SU-DHL-6 (cell line): ENCODE measurements around the gene GAPDHS.

Source experiments
- H2AFZ ChIP-seq: fragments of 200-600 bp; sonication (generic); 2 replicates; pipeline ENCODE4 v1.6.1; 2014; ENCODE audit warnings: low read depth, mild to moderate bottlenecking, moderate library complexity, mixed read lengths, antibody characterized with exemption, low read length; ENCODE audit not compliant: severe bottlenecking
- H3F3A ChIP-seq: fragments of 200-600 bp; shearing (Covaris generic); 2 replicates; pipeline ENCODE4 v1.6.0; 2016; ENCODE audit warnings: antibody characterized with exemption, mild to moderate bottlenecking; ENCODE audit not compliant: insufficient read depth
- H3K27ac ChIP-seq: fragments of 200-600 bp; sonication (generic); 2 replicates; pipeline ENCODE4 v1.5.1; 2016; ENCODE audit warnings: low read depth, mild to moderate bottlenecking, low read length, moderate library complexity, mixed read lengths
- H3K27me3 ChIP-seq: fragments of 200-600 bp; sonication (generic), shearing (Covaris generic); 2 replicates; pipeline ENCODE4 v1.6.0; 2014; ENCODE audit warnings: mild to moderate bottlenecking, low read length
- H3K36me3 ChIP-seq: fragments of 200-600 bp; sonication (generic); 2 replicates; pipeline ENCODE4 v1.6.1; 2014; ENCODE audit warnings: mild to moderate bottlenecking, low read length, mixed read lengths
- H3K4me2 ChIP-seq: fragments of 300-600, 200-600 bp; shearing (Covaris generic), sonication (generic); 2 replicates; pipeline ENCODE4 v1.6.0; 2014; ENCODE audit warnings: low read length, low read depth, mild to moderate bottlenecking; ENCODE audit not compliant: poor library complexity, severe bottlenecking
- H3K4me3 ChIP-seq: fragments of 200-600 bp; sonication (generic); 2 replicates; pipeline ENCODE4 v1.5.1; 2014; ENCODE audit warnings: antibody characterized with exemption, low read length, mild to moderate bottlenecking, mixed read lengths; ENCODE audit not compliant: insufficient read depth, poor library complexity, severe bottlenecking
- H3K79me2 ChIP-seq: fragments of 200-600 bp; sonication (generic); 2 replicates; pipeline ENCODE4 v1.6.1; 2014; ENCODE audit warnings: mild to moderate bottlenecking, low read length, moderate library complexity; ENCODE audit not compliant: insufficient read depth
- H3K9ac ChIP-seq: fragments of 200-600 bp; sonication (generic); 2 replicates; pipeline ENCODE4 v1.7.0; 2014; ENCODE audit warnings: mild to moderate bottlenecking, low read length
- H3K9me2 ChIP-seq: fragments of 200-600 bp; sonication (generic); replicated peaks from 2 replicates; pipeline ENCODE4 v1.6.1; 2014; ENCODE audit warnings: low read length; ENCODE audit not compliant: insufficient read depth
- H3K9me3 ChIP-seq: fragments of 200-600 bp; sonication (generic); 2 replicates; pipeline ENCODE4 v1.6.1; 2014; ENCODE audit warnings: low read length, mixed read lengths; ENCODE audit not compliant: insufficient read depth
- H4K20me1 ChIP-seq: fragments of 200-600 bp; sonication (generic); 2 replicates; pipeline ENCODE4 v1.6.1; 2014; ENCODE audit warnings: low read depth, mild to moderate bottlenecking, antibody characterized with exemption, low read length, moderate library complexity, mixed read lengths
- CTCF ChIP-seq: fragments of 200-600 bp; sonication (generic); IDR thresholded peaks from one replicate; pipeline ENCODE4 v1.5.1; 2017; ENCODE audit warnings: antibody characterized with exemption, mild to moderate bottlenecking, low read length, moderate library complexity; ENCODE audit not compliant: insufficient read depth, poor library complexity, severe bottlenecking
- EZH2phosphoT487 ChIP-seq: fragments of 200-600 bp; sonication (generic), shearing (Covaris generic); conservative IDR thresholded peaks from 2 replicates; pipeline ENCODE4 v1.6.1; 2018; ENCODE audit warnings: mild to moderate bottlenecking, antibody characterized with exemption, low read length, moderate library complexity, mixed read lengths

The GAPDHS gene

GRCh38 chr19:35557539-35558399, 24.5 kb downstream of the GAPDHS start:
- Histone ChIP-seq H3K9me2 (no peaks in the 10 kb centered on the region), H3K27me3 (no peaks in the 10 kb centered on the region), H4K20me1 (no peaks in the 10 kb centered on the region), H3K79me2 (no peaks in the 10 kb centered on the region), H3K9ac (no peak overlapping the region), H3K4me3 (no peak overlapping the region), H3K27ac (no peak overlapping the region), H3F3A (no peaks in the 10 kb centered on the region), H2AFZ (no peak overlapping the region), H3K36me3 (no peaks in the 10 kb centered on the region), H3K9me3 (no peaks in the 10 kb centered on the region), H3K4me2 (no peak overlapping the region)
- no peak for TF ChIP-seq CTCF
- TF ChIP-seq EZH2phosphoT487: no peak

- H3K79me2 ChIP-seq: no peaks in the 10 kb centered on the region
- TF ChIP-seq CTCF (no peak), EZH2phosphoT487 (no peak)
- no peak overlapping the region for H3K9ac ChIP-seq
- no peaks in the 10 kb centered on the region for H3F3A ChIP-seq
- no peak overlapping the region for H3K4me2 ChIP-seq
- no peak overlapping the region for H3K4me3 ChIP-seq
- H3K9me2 ChIP-seq: no peaks in the 10 kb centered on the region
- no peak overlapping the region for H3K27ac ChIP-seq
- no peak overlapping the region for H2AFZ ChIP-seq
- H3K9me3 ChIP-seq: no peaks in the 10 kb centered on the region
- H4K20me1 ChIP-seq: no peaks in the 10 kb centered on the region
- H3K36me3 ChIP-seq: no peaks in the 10 kb centered on the region
- no peaks in the 10 kb centered on the region for H3K27me3 ChIP-seq
These were observed 25.4 kb downstream of the GAPDHS start for GRCh38 chr19:35558400-35559280.

DNA sequence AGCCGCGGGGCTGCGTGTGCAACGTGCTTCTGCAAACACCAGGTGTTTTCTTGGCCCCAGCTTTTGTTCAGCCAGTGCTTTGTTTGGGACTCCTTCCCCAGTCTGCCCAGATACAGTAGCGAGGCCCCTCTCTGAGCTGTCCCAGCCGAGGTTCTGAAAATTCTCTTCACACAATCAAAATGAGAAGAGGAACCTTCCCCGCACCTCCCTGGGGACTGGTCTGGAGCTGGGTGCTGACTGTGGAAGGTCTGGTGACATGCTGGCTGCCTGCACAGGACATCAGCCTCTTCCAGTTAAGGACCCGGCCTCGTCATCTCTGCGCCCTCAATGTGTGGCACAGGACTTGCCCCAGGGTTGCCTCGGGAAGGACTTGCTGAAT, 26.0 kb downstream of the GAPDHS start:
- H3K27ac ChIP-seq: no peak overlapping the region
- TF ChIP-seq CTCF (no peak), EZH2phosphoT487 (no peak)
- no peak overlapping the region for H3K4me3 ChIP-seq
- H3F3A ChIP-seq: no peaks in the 10 kb centered on the region
- H3K79me2 ChIP-seq: no peaks in the 10 kb centered on the region
- no peaks in the 10 kb centered on the region for H3K9me3 ChIP-seq
- no peak overlapping the region for H3K4me2 ChIP-seq
- H3K36me3 ChIP-seq: no peaks in the 10 kb centered on the region
- no peaks in the 10 kb centered on the region for H3K27me3 ChIP-seq
- H2AFZ ChIP-seq: no peak overlapping the region
- no peaks in the 10 kb centered on the region for H3K9me2 ChIP-seq
- no peak overlapping the region for H3K9ac ChIP-seq
- H4K20me1 ChIP-seq: no peaks in the 10 kb centered on the region
